H1 (cell line): ENCODE measurements around the gene RAET1L. TPM values are rescaled to one million over a fixed set of nuclear protein-coding genes. Genes with fewer than 3 reads are reported as not detected.

Experiments used
- CREB1 ChIP-seq: IDR thresholded peaks from 2 replicates; pipeline ENCODE4 v1.6.1; 2012; ENCODE audit warnings: inconsistent platforms
- GABPA ChIP-seq: IDR thresholded peaks from 2 replicates; pipeline ENCODE4 v1.6.1; 2011; ENCODE audit warnings: mild to moderate bottlenecking, low read length, moderate library complexity, borderline replicate concordance; ENCODE audit not compliant: insufficient read depth
- NANOG ChIP-seq: IDR thresholded peaks from 2 replicates; pipeline ENCODE4 v1.6.1; 2011; ENCODE audit warnings: low read length, low read depth, mild to moderate bottlenecking, inconsistent platforms; ENCODE audit not compliant: insufficient read depth, poor library complexity, severe bottlenecking
- POU5F1 ChIP-seq: IDR thresholded peaks from 2 replicates; pipeline ENCODE4 v1.6.1; 2011; ENCODE audit warnings: low read depth, mild to moderate bottlenecking, low read length, moderate library complexity
- TCF12 ChIP-seq: IDR thresholded peaks from 2 replicates; pipeline ENCODE4 v1.6.1; 2011; ENCODE audit warnings: low read depth, mild to moderate bottlenecking, low read length
- polyA plus RNA-seq, 7 experiments: library from polyadenylated mRNA; depleted of rRNA in 3 of 7; stranded (reverse) in 5 of 7; unstranded in 2 of 7; fragments of >200 nt in 5 of 7; fragments of 200-250 nt in 2 of 7; gene quantifications; 1 replicate in 5 of 7; 2 replicates in 1 of 7; 4 replicates in 1 of 7; pipeline versions ENCODE4 v1.2.1 to v1.2.3, GENCODE V29; 2011 to 2013; ENCODE audit warnings: missing spikeins in 2 of 7, mixed read lengths in 2 of 7
- total RNA-seq: library from RNA; stranded (reverse); fragmentation: NEBNext Ultra II Directional; extraction: Animal tissue kit (Norgen Biotek cat#: 25700); gene quantifications from 2 replicates; pipeline ENCODE4 v1.2.1, GENCODE V29; 2021

The RAET1L gene
- total and polyA plus RNA-seq, 2 of the 8 experiments (the other 6 are each of a cell fraction or from before 2014, with no cell fraction given) = not detected

DNA sequence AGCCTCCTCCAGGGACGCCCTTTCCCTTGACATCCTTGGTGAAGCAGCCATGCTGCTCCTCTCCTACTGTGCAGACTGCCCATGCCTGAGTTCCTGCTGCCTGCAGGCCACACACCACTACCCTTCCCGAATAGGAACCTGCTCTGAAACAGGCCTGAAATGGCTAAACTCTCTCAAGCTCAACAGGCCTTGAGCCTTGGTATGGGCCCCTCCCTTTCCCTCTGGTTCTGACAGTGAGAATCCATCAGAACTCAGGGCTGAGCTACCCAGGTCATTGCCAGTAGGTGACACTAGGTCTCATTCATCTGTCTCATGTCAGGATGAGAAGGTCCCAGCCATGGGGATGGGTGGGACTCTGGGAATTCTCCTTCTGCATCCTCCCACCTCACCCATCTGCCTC is 25.7 kb downstream of the RAET1L start (continued):
- TF ChIP-seq POU5F1 (no peak), TCF12 (no peak), NANOG (no peak), CREB1 (no peak), GABPA (no peak)
